Right lobe of liver (tissue), 6 donors: ENCODE results near the gene ESYT2. TPM values are rescaled to one million over a fixed set of nuclear protein-coding genes. Genes with fewer than 3 reads are reported as not detected.

ENCODE experiments used
- ATAC-seq, 4 donors: fragments of 200-7000 bp; cut with Tn5 transposase; one replicate each; pipeline ENCODE4 v1.9.1; 2020; ENCODE audit warnings: mild to moderate bottlenecking in 4 of 4, moderate library complexity in 4 of 4
- DNase-seq, 3 donors: peaks; one replicate each; pipeline ENCODE4 v3.0.0-alpha.2; 2020
- H3K27ac ChIP-seq, 3 donors: fragments of 200-600 bp; one replicate each; pipeline ENCODE4 v1.8.0; 2022
- H3K27me3 ChIP-seq, 2 donors: fragments of 200-600 bp; one replicate each; pipeline ENCODE4 v1.8.0; 2022
- H3K36me3 ChIP-seq, 4 donors: fragments of 200-600 bp; sonication (generic) in 1 of 4; one replicate each; pipeline versions ENCODE4 v1.5.1 to v1.8.0; 2017 to 2022; ENCODE audit warnings: control low read depth in 1 of 4
- H3K4me1 ChIP-seq, 4 donors: fragments of 200-600 bp; sonication (generic) in 1 of 4; one replicate each; pipeline versions ENCODE4 v1.5.1 to v1.8.0; 2017 to 2022; ENCODE audit warnings: control low read depth in 1 of 4
- H3K4me3 ChIP-seq, 3 donors: fragments of 200-600 bp; one replicate each; pipeline ENCODE4 v1.8.0; 2022
- H3K9me3 ChIP-seq, 4 donors: fragments of 200-600 bp; sonication (generic) in 1 of 4; one replicate each; pipeline versions ENCODE4 v1.5.1 to v1.8.0; 2017 to 2022; ENCODE audit warnings: control low read depth in 1 of 4
- POLR2A ChIP-seq: fragments of 450-650 bp; IDR thresholded peaks from one replicate; pipeline ENCODE4 v1.6.1; 2017; ENCODE audit warnings: antibody characterized with exemption, mild to moderate bottlenecking
- WGBS: methylation state at CpG from one replicate; pipeline ENCODE4 v1.1.6; 2018; ENCODE audit warnings: low coverage, low lambda C conversion rate; ENCODE audit not compliant: insufficient coverage; ENCODE audit errors: missing lambda C conversion rate; 5-methylcytosine and 5-hydroxymethylcytosine counted together
- intact Hi-C, 2 donors: fragments of 100-400 bp; cut with DNase I; formaldehyde crosslinking; loops; one replicate each; pipeline versions ENCODE4 v1.11.2 to v1.14.1; 2022
- total RNA-seq, 6 experiments: library from RNA; depleted of rRNA in 2 of 6; stranded (reverse); fragments of >200 nt in 2 of 6; fragmentation: NEBNext Ultra II Directional in 3 of 6; extraction: Animal tissue kit (Norgen Biotek cat#: 25700) in 3 of 6; gene quantifications; one replicate each; pipeline versions ENCODE4 v1.1.0 to v1.2.4, GENCODE V29; 2016 to 2023
- TF ChIP-seq, protein P1 (sequence below), 4 donors: fragments of 200-600 bp in 3 of 4; fragments of 450-650 bp in 1 of 4; IDR thresholded peaks; one replicate each; pipeline versions ENCODE4 v1.5.1 to v1.8.0; 2016 to 2022; ENCODE audit warnings: antibody characterized with exemption in 4 of 4, mild to moderate bottlenecking in 2 of 4
- donor health status: DM: no; HTN: yes; CAD: no.
- donor health status: DM: no; HTN: no; CAD: no.
- donor health status: DM: no; HTN: no; CAD: no.
- donor health status: DM: no; HTN: yes; CAD: no.
- donor health status: DM: no; HTN: yes; CAD: no.

ESYT2 gene
- total RNA-seq, 6 experiments from 2014 or later = 19.7 to 28.7 (median 24.2) TPM

DNA sequence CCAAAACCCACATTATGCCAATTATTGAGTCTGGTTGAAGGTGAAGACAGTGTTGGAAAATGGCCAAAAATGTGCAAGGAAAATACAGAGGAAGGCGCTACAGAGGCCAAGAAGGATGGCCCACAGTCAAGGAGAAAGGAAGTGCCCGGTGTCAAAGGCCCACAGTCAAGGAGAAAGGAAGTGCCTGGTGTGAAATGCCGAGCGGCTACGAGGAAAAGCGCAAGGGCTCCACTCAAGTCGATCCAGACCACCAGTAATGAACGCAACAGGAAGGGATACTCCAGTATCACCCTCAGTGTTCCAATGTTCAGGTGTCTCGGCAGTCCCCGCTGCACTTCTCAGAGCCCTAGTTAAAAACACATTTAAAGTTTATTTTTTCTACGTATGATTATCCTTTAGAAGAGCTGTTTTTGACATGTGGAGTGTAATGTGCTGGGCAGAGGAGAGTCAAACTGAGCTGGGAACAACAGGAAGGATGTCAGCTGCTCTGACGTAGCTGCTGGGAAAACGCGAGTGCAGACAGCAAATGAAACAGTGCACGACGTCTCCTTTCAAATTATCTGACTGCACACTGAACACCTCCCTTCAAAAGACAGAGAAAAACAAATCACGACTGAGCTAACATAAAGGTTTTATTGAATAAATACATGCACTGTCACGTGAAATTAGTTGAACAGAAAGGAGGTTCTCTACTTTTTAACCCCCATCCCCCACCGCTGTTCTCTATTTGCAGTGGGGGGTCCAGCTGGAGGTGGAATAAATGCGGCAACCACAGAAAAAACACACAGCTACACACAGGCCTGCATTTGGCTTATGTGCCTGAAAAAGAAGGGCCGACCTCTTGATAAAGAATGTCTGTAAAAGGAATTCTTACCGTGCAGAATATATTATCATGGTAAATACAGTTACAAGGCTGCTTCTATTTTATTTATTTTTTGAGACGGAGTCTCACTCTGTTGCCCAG is 98.6 kb downstream of the ESYT2 start:
- Histone ChIP-seq H3K4me1 (no peaks in the 10 kb centered on the region), H3K4me3 (no peak overlapping the region), H3K27ac (no peak overlapping the region), H3K9me3 (no peaks in the 10 kb centered on the region), H3K27me3 (no peaks in the 10 kb centered on the region), H3K36me3 (peaks cover 0 to 3% (median 0%) of the 10 kb centered on the region in 4 donors)
- intact Hi-C loops = no loop called here
- ATAC-seq (peak; percentile 43 to 74 (median 60)), DNase-seq (no peak)
- 69% methylated on average over 18 of the region's 23 CpGs for WGBS
- TF ChIP-seq, protein P1, sequence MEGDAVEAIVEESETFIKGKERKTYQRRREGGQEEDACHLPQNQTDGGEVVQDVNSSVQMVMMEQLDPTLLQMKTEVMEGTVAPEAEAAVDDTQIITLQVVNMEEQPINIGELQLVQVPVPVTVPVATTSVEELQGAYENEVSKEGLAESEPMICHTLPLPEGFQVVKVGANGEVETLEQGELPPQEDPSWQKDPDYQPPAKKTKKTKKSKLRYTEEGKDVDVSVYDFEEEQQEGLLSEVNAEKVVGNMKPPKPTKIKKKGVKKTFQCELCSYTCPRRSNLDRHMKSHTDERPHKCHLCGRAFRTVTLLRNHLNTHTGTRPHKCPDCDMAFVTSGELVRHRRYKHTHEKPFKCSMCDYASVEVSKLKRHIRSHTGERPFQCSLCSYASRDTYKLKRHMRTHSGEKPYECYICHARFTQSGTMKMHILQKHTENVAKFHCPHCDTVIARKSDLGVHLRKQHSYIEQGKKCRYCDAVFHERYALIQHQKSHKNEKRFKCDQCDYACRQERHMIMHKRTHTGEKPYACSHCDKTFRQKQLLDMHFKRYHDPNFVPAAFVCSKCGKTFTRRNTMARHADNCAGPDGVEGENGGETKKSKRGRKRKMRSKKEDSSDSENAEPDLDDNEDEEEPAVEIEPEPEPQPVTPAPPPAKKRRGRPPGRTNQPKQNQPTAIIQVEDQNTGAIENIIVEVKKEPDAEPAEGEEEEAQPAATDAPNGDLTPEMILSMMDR (IDR thresholded peaks at IDR 0.05) = no peak
- TF ChIP-seq POLR2A = no peak

DNA sequence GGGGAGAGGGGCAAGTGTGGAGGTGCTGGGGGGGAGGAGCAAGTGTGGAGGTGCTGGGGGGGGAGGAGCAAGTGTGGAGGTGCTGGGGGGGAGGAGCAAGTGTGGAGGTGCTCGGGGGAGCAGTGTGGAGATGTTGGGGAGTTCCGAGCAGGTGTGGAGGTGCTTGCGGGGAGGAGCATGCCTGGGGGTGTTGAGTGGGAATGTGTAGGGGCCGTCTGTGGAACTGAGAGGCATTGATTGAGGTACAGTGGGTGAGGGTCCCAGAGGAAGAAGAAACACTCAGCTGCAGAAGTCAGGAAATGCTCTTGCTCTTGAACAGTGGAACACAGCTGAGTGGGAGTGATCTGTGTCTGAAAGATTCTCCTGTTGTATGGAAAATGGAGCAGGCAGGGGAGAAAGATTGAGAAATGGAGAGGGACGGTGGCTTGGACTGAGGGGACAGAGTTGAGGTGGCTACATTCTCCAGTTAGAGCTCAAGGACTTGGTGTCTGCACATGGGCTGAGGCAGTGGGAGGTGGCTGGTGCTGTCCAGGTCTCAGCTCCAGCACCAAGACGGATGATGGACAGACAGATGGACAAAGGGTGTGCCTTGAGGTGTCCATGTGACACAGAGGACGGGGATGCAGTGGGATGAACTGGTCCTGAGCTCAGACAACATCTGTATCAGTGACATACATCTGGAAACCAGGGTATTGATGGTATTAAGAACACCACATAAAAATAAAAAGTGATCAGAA is 99.5 kb downstream of the ESYT2 start:
- WGBS = 95% methylated on average over 6 of the region's 7 CpGs
- peak in 1 of 4 donors; percentile 9 for ATAC-seq
- DNase-seq = no peak
- no peaks in the 10 kb centered on the region for H3K27me3 ChIP-seq
- intact Hi-C loops = no loop called here
- no peak overlapping the region for H3K27ac ChIP-seq
- H3K4me3 ChIP-seq = no peak overlapping the region
- peaks cover 0 to 3% (median 0%) of the 10 kb centered on the region in 4 donors for H3K36me3 ChIP-seq
- no peaks in the 10 kb centered on the region for H3K9me3 ChIP-seq
- H3K4me1 ChIP-seq = no peaks in the 10 kb centered on the region
- TF ChIP-seq POLR2A = no peak
- TF ChIP-seq, protein P1 (IDR thresholded peaks at IDR 0.05) = no peak

DNA sequence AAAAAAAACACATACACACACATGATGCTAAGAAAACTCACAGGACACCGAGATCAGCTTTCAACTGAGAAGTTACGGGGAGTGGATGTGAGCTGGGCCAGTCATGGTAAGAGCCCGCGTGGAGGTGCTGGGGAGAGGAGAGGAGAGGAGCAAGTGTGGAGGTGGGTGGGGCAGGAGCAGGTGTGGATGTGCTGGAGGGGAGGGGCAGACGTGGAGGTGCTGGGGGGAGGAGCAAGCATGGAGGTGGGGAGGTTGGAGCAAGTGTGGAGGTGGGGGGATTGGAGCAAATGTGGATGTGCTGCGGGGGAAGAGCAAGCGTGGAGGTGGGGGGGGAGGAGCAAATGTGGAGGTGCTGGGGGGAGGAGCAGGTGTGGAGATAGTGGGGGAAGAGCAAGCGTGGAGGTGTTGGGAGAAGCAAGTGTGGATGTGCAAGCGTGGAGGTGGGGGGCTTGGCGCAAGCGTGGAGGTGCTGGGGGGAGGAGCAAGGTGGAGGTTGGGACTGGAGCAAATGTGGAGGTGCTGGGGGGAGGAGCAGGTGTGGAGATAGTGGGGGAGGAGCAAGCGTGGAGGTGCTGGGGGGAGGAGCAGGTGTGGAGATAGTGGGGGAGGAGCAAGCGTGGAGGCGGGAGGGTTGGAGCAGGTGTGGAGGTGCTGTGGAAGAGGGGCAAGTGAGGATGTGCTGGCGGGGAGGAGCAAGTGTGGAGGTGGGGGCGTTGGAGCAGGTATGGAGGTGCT is 100.2 kb downstream of the ESYT2 start:
- Histone ChIP-seq H3K4me1 (no peaks in the 10 kb centered on the region), H3K36me3 (peaks cover 0 to 1% (median 0%) of the 10 kb centered on the region in 4 donors), H3K27ac (no peak overlapping the region), H3K4me3 (no peak overlapping the region), H3K9me3 (no peaks in the 10 kb centered on the region), H3K27me3 (no peaks in the 10 kb centered on the region)
- TF ChIP-seq, protein P1 (IDR thresholded peaks at IDR 0.05) = no peak
- no peak for ATAC-seq
- intact Hi-C loops = no loop called here
- 85% methylated on average over 16 of the region's 16 CpGs for WGBS
- DNase-seq = no peak

DNA sequence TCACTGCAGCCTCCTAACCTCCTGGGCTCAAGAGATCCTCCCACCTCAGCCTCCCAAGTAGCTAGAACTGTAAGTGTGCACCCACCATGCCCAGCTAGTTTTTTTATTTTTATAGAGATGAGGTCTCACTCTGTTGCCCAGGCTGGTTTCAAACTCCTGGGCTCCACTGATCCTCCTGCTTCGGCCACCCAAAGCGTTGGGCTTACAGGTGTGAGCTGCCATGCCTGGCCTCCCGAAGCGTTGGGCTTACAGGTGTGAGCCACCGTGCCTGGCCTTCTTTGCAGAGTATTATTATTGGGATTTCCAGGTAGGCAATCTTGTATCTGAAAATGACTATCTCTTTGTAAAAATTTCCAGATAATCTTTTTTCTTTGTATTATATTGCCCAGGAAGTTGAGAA is 101.6 kb downstream of the ESYT2 start:
- Histone ChIP-seq H3K9me3 (no peaks in the 10 kb centered on the region), H3K4me1 (no peaks in the 10 kb centered on the region), H3K36me3 (no peaks in the 10 kb centered on the region), H3K4me3 (no peak overlapping the region), H3K27me3 (no peaks in the 10 kb centered on the region), H3K27ac (no peak overlapping the region)
- WGBS = 83% methylated on average over 1 of the region's 5 CpGs
- TF ChIP-seq POLR2A = no peak
- TF ChIP-seq, protein P1 (IDR thresholded peaks at IDR 0.05) = no peak
- intact Hi-C loops = no loop called here
- ATAC-seq = no peak
- no peak for DNase-seq
